ENCODE results near the gene PIWIL1.

Gene PIWIL1

DNA sequence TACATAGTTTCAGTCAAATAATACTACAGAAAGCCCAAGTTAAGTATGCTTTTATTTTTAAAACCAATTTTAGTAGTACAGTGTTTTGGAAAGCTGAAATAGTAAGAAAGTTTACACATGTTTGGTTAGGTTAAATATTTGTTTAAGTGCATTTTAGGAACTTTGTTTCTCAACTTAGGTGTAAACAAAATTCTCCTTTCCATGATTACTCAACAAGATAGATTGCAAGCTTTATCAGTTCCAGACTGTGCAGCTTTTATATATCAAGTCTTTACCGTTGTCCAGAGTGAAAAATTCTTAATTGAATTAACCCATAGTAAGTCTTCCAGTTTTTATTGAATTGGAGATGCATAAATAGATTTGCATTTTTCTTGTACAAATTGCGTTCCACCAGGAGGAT is 45.1 kb downstream of the PIWIL1 start:
- DNase-seq = no peak

DNA sequence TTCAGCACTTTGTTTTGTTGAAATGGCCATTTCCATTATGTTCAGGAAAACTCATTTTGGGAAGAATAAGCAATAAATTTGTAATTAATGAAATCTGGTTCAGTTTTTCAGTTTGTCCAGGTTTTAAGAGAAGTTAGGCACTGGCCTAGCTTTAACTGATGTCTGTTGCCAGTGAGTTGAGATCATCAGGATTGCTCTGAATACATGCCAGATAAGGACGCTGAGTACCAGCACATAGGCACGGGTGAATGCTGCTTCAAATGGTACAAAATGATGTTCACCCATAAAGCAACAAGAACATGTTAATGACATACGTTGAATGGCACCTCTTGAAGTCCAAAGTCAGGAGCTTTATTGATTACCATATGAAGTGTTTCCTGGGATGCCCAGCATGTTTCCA is 46.5 kb downstream of the PIWIL1 start:
- DNase-seq = no peak

DNA sequence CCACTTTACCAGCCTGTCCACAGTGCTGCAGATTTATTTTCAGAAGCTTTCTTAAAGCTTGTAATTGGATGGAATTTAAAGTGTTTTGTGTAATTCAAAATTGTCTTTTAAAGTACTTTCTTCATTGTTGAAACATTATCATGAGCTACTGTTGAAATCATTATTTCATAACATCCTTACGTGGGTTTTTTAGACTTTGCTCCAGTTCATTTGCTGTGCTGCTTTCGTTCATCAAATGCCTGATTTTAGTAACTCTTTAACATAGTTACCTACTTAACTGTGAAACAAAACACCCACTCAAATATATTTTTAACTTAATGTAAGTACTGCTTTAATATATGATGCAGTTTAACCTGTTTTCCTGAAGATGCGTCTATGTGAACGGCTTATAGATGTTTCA is 47.5 kb downstream of the PIWIL1 start:
- DNase-seq = no peak

DNA sequence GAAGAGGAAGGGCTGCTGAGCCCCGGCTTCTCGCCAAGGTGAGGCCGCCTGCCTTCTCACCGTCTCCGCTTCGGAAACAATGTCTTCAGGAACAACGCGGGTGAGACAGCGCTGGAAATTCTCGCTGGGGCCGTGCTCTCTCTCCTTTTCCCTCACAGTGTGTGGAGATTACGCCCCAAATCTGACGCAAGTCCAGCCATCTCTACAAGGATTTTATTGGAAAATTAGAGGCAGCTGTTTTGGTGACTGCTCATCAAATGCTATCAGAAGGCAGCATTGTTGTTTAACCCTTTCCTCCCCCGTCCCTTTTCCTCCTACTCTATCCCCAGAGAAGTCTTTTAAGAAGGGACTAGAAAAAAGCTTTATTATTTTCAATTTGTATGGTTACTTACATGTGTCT is 53.5 kb downstream of the PIWIL1 start:
- no peak for DNase-seq

DNA sequence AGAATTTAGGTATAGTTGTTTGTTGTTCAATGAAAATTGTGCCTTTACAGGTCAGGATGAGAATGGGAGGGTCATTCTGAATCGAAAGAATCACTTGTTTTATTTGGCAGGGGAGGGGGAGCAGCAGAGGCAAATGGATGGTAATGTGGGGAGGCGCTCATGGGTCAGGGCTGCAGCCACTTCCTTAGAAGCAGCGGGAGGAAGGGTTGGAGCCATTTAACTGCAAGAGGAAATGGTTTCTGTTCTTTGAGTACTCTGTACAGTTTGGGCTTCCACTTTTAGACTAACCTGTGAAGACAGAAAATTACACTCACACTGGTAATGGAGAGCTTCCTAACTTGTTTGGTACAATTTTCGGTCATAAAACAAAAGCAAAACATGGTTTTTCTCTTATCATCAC is 57.2 kb downstream of the PIWIL1 start:
- DNase-seq = no peak

DNA sequence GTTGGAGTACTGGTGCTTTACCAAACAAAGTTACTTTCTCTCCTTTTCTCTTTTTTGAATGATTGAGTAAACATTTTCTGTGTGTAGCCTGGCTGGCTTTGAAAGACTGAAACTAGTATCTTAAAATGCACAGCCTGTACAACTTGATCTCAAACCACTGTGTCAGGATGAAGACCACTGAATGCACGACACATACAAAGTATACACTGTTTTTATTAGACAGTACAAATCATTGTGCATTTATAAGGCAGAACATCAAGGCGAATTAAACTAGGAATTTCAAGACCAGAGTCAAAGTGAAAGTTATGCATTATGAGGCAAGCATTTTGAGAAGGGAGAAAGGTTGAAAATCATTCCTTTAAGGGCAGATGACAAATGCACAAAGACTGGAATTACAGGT is 59.0 kb downstream of the PIWIL1 start:
- DNase-seq = no peak

DNA sequence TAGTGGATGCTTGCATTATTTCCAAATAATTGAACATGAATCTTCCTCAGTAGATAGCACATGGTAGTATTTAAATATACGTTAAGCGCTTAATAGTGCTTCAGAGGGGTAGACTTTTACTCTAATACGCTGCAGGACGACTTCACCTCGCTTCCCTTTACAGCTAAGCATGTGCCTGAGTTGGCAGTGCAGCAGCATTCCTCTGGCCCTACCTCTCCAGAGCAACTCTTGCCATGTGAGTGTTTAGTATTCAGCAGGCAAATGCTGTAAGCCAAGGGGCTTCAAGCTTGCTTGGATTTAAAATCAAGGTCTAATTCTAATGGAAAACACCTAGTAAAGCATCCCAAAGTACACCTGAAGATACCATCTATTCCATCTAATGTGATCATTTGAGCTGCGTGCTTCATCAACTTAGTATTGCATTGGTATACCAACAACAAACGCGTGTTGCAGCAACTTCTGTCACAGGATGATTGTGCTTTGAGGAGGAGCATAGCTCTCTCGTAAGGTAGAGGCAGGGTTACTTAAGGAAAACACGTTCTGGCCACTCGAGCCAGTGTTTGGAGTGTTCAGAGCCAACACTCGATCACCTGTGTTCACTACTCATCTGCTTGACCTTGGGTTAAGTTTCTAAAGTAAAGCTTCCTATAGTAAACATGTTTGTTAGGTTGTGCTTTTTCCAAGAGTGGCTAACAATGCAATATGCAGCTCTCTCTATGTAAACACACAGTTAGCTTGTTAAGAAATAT is 60.6 kb downstream of the PIWIL1 start:
- no peak for DNase-seq

DNA sequence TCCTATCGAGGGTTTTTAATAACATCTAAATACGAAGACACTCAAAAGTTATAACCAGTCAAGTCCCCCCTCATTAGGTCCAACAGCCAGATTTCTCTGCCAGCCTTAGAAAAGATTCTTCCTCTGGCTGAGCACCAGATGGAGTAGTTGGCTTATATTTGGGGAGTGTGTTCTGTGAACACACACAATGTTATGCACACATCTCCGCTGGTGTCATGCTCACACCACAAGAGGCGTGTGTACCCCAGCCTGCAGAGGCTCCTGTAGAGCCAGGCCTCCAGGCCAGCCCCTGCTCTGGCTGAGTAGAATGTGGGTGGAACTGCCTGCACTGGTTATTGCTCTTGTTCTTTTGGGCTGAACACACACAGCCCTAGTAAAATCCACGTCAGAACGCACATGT is 64.0 kb downstream of the PIWIL1 start:
- no peak for DNase-seq

DNA sequence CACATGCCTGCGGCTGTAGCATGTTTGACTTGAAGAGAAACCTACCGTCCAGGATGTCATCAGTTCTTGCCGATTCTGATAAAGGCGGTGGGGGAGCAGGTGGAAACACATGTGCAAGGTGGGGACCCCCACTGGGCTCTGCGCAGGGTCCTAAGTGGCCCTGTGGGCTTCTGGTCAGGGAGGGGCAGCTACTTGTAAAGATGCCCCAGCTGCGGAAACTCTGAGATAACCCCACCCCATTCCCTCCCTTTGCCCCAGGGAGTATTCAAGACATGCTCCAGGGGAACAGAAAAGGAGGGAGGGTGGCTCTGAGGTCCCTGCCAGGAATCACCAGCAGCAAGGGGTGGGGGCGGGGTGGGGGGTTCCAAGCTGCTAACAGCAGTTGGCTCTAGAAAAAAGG is 67.6 kb downstream of the PIWIL1 start:
- DNase-seq = no peak

DNA sequence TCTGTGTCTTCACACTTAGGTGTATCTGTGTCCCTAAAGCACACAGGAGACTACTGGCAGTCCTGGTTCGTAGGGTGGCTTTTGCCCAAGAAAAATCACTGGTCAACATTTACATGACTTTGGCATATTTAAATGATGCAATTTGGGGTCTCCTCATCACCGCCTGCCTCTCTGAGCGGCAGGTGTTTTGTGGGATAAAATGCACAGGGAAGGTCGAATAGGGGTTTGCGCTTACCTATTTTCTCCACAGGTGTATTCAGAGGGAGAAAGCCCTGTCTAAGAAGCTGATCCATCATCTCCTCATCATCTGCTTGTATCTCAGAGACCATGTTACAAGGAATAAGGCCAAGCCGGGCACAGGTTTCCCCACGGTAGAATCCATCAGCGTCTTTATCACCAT is 74.7 kb downstream of the PIWIL1 start:
- no peak for DNase-seq

DNA sequence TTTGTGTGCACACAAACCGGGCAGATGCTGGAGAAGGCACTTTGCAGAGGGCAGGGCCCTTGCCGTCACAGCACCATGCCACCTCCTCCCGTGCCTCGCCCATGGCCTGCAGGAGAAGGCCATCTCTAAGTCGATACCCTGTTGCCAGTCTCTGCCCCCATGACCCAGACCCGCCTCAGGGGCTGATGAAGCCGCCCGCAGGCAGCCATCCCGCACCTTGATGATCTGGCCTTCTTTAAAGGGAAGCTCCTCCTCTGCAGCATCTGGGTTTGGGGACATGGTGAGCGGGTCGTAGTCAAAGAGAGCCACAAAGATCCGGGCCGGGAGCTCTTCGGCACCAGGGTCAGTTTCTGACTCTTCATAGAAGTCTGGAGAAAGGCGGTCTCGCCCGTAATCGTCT is 76.2 kb downstream of the PIWIL1 start:
- no peak for DNase-seq

DNA sequence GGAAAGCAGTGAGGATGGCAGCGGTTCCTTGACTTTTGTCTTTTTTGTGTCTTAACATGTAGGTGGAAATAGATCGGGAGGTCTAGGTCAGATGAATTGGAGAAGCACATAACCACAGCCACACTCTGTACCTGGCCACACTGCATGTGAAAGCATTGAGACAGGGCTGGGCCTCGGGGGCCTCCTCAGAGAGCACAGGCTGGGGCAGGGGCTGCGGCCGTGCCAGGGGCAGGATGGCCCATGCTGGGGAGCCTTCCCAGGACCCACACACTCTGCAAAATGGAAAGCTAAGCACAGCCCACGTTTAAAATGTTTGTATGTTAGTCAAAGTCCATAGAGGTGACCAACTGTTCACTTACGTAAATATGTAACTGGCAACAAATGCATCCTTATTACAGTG is 76.7 kb downstream of the PIWIL1 start:
- DNase-seq = no peak

DNA sequence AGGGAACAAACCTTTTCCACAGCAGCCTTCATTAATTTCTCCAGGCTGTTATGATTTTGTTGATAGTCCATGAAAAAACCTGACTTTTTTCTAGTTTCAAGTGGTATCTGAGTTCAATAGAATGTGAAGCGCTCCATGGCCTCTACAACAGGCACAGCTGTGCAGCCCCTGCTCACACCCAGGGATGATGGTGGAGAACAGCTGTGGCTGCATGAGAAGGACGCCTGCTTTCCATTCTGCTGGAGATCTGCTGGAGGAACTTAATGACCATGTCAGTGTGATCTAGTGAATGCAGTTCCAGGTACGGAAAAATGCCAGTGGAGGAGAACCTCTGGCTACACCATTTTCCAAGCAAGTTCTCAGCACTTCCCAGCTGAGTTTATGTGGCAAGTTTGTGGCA is 80.6 kb downstream of the PIWIL1 start:
- DNase-seq = no peak

DNA sequence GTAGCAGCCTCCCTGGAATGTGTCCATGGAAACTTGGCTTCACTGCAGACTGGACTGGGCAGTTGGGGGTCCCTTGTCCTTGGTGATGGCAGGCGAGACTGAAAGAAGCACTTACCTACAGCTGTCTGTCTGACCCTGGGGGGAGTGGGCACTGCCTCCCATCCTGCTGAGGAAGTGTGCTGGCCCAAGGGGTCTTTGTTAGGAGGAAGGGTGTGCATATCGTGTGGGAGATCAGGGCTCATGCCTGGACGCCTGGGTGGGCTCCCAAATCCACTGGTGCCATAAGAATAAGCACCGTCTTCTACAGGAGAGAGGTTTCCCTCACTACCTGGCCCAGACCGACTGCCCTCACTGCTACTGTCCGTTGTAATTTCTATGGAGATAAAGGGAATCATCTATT is 81.4 kb downstream of the PIWIL1 start:
- no peak for DNase-seq

DNA sequence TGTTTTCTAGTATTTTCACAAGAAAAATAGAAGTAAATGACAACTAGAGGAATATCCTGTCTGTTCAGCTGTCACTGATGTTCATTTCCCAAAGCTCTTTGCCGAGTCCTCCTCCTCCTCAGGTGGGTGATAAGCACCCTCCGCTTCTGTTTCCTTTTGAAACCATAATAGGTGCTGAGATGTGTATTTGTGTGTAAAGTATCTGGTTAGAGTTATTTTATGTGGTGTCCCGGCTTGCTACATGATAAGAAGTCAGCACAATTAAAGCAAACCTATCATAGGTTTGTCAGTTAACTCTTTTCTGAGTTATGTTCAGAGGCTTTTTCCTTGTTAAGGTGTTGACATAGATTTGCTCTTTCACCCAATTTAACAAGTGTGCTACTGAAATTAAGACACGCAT is 82.4 kb downstream of the PIWIL1 start:
- no peak for DNase-seq

DNA sequence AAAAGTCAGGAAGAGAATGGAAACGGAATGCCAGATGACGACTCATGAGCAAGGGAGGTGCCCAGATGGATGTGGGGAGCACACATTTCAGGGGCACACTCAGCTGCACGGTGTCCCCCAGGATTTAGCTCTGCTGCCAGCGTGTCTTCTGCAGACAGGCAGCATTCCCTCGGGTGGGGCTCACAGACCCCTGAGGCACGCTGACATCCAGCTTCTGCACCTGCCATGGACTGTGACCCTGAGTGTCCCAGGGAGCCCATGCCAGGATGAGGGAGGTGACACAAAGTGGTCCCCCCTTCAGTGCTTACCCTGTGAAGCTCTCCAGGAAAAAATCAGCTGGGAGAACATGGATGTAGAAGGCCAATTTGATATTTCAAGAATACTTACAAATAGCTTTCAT is 84.2 kb downstream of the PIWIL1 start:
- DNase-seq = no peak

Measured in suppressor macrophage (primary cell).